A549 (cell line): ENCODE measurements around the gene IGSF3. TPM values are rescaled to one million over a fixed set of nuclear protein-coding genes. Genes with fewer than 3 reads are reported as not detected.

Experiments
- ATAC-seq, 2 experiments: fragments of 200-7000 bp in 1 of 2; fragments of >200 bp in 1 of 2; cut with Nextera tagmentation in 1 of 2; cut with Tn5 transposase in 1 of 2; 3 replicates each; pipeline versions ENCODE4 v1.8.0 to v1.9.1; 2018 to 2020; ENCODE audit warnings: mild to moderate bottlenecking in 1 of 2, moderate library complexity in 1 of 2
- CTCF ChIA-PET: fragments of 300-600 bp; sonication (Branson Sonifier 250); formaldehyde crosslinking; extraction: SDS; loops from one replicate; lab custom pipeline; 2021; ENCODE audit warnings: antibody characterized with exemption, inconsistent platforms; lab: Yijun Ruan, JAX
- POLR2A ChIA-PET: fragments of 350-600 bp; formaldehyde crosslinking; extraction: SDS; loops from one replicate; lab custom pipeline; 2021; ENCODE audit warnings: antibody characterized with exemption, inconsistent platforms; lab: Yijun Ruan, JAX
- DNase-seq, 2 experiments: peaks; one replicate each; pipeline versions ENCODE4 v3.0.0 to v3.0.0-alpha.2; 2011 to 2016; ENCODE audit warnings: low read depth in 1 of 2, low spot score in 1 of 2
- FAIRE-seq: peaks from 2 replicates; lab custom pipeline; 2011; peaks lifted over from hg19 to GRCh38; lab: Jason Lieb, UNC
- H3K27ac ChIP-seq, 2 experiments: fragments of >200 bp; sonication (Bioruptor Twin); formaldehyde crosslinking; 3 replicates each; pipeline ENCODE4 v1.5.1; 2016 to 2017
- H3K4me1 ChIP-seq: fragments of >200 bp; sonication (Bioruptor Twin); formaldehyde crosslinking; 3 replicates; pipeline ENCODE4 v1.6.1; 2016
- H3K4me2 ChIP-seq: fragments of >200 bp; sonication (Bioruptor Twin); formaldehyde crosslinking; 3 replicates; pipeline ENCODE4 v1.6.1; 2016
- H3K4me3 ChIP-seq: fragments of >200 bp; sonication (Bioruptor Twin); formaldehyde crosslinking; 3 replicates; pipeline ENCODE4 v1.5.1; 2016
- H3K9me3 ChIP-seq: fragments of >200 bp; sonication (Bioruptor Twin); formaldehyde crosslinking; 3 replicates; pipeline ENCODE4 v1.6.1; 2016
- CBX2 ChIP-seq: fragments of 200-600 bp; sonication (generic); IDR thresholded peaks from 2 replicates; pipeline ENCODE4 v1.6.1; 2016; ENCODE audit warnings: low read depth, mild to moderate bottlenecking, borderline replicate concordance
- CHD4 ChIP-seq: fragments of 200-600 bp; sonication (generic); IDR thresholded peaks from 2 replicates; pipeline ENCODE4 v1.6.1; 2016; ENCODE audit warnings: antibody characterized with exemption, mild to moderate bottlenecking, borderline replicate concordance
- ESRRA ChIP-seq: fragments of 150-350 bp; IDR thresholded peaks from 2 replicates; pipeline ENCODE4 v1.6.1; 2014; ENCODE audit warnings: mild to moderate bottlenecking, low read length, borderline replicate concordance
- FOXS1 ChIP-seq: fragments of 250-450 bp; sonication (Bioruptor Pico); IDR thresholded peaks from 2 replicates; pipeline ENCODE4 v1.5.0; 2020; ENCODE audit warnings: mild to moderate bottlenecking, moderate library complexity
- HOXB13 ChIP-seq: fragments of 250-450 bp; sonication (Bioruptor Pico); IDR thresholded peaks from 2 replicates; pipeline ENCODE4 v1.5.0; 2020; ENCODE audit warnings: low read depth, mild to moderate bottlenecking, moderate library complexity
- HOXB5 ChIP-seq: fragments of 250-450 bp; sonication (Bioruptor Pico); IDR thresholded peaks from 2 replicates; pipeline ENCODE4 v1.5.0; 2020; ENCODE audit warnings: mild to moderate bottlenecking, moderate library complexity
- JUN ChIP-seq, 2 experiments: fragments of >200 bp; sonication (Bioruptor Twin); formaldehyde crosslinking; IDR thresholded peaks; 2 replicates in 1 of 2; 3 replicates in 1 of 2; pipeline ENCODE4 v1.6.1; 2016 to 2017
- KDM1A ChIP-seq: fragments of 200-600 bp; sonication (generic); IDR thresholded peaks from 2 replicates; pipeline ENCODE4 v1.6.1; 2016; ENCODE audit warnings: low read depth, mild to moderate bottlenecking
- KDM5A ChIP-seq: fragments of 200-600 bp; sonication (generic); IDR thresholded peaks from 2 replicates; pipeline ENCODE4 v1.6.1; 2016; ENCODE audit warnings: antibody characterized with exemption, mild to moderate bottlenecking
- MAZ ChIP-seq: fragments of 150-350 bp; IDR thresholded peaks from 2 replicates; pipeline ENCODE4 v1.6.1; 2014; ENCODE audit warnings: antibody characterized with exemption, low read depth, low read length, borderline replicate concordance
- MYC ChIP-seq: IDR thresholded peaks from 2 replicates; pipeline ENCODE4 v1.6.1; 2012; ENCODE audit warnings: mild to moderate bottlenecking, inconsistent platforms, low read length, improper control_type of control experiment, borderline replicate concordance
- PHF8 ChIP-seq: fragments of 200-600 bp; sonication (generic); IDR thresholded peaks from 2 replicates; pipeline ENCODE4 v1.6.1; 2016; ENCODE audit warnings: low read depth, mild to moderate bottlenecking, antibody characterized with exemption, moderate library complexity, borderline replicate concordance
- POLR2A ChIP-seq: IDR thresholded peaks from 2 replicates; pipeline ENCODE4 v1.6.1; 2012; ENCODE audit warnings: mild to moderate bottlenecking, low read length
- RARB ChIP-seq: fragments of 250-450 bp; sonication (Bioruptor Pico); IDR thresholded peaks from 2 replicates; pipeline ENCODE4 v1.8.0; 2021; ENCODE audit warnings: mild to moderate bottlenecking, moderate library complexity
- RCOR1 ChIP-seq: fragments of 150-350 bp; IDR thresholded peaks from 2 replicates; pipeline ENCODE4 v1.6.1; 2014; ENCODE audit warnings: antibody characterized with exemption, low read length, low read depth
- ZC3H11A ChIP-seq: fragments of 450-650 bp; IDR thresholded peaks from 2 replicates; pipeline ENCODE4 v1.6.1; 2014; ENCODE audit warnings: antibody characterized with exemption, mild to moderate bottlenecking
- WGBS: methylation state at CpG from one replicate; pipeline ENCODE4 v1.1.6; 2017; ENCODE audit errors: missing lambda C conversion rate; 5-methylcytosine and 5-hydroxymethylcytosine counted together
- polyA minus RNA-seq: library from RNA; depleted of rRNA, polyadenylated mRNA; stranded (reverse); fragments of >200 nt; gene quantifications from 2 replicates; pipeline ENCODE4 v1.2.3, GENCODE V29; 2011; rRNA and poly(A)+ RNA removed
- polyA plus RNA-seq, 4 experiments: library from polyadenylated mRNA; depleted of rRNA in 3 of 4; stranded (reverse); fragments of >200 nt; fragmentation: RNase III in 1 of 4; extraction: RNeasy Plus Mini Kit Qiagen cat#74134 plus additional on column Dnase treatment in 1 of 4; gene quantifications; 2 replicates in 3 of 4; 3 replicates in 1 of 4; pipeline ENCODE4 v1.2.3, GENCODE V29; 2011 to 2017
- TF ChIP-seq, protein P1 (sequence below): IDR thresholded peaks from 2 replicates; pipeline ENCODE4 v1.6.1; 2012
- TF ChIP-seq, protein P2 (sequence below): fragments of >200 bp; sonication (Bioruptor Twin); formaldehyde crosslinking; IDR thresholded peaks from 3 replicates; pipeline ENCODE4 v1.6.1; 2016
- TF ChIP-seq, protein P3 (sequence below): IDR thresholded peaks from 2 replicates; pipeline ENCODE4 v1.6.1; 2012; ENCODE audit warnings: low read depth, borderline replicate concordance
- TF ChIP-seq, protein P4 (sequence below): IDR thresholded peaks from 2 replicates; pipeline ENCODE4 v1.6.1; 2012
- TF ChIP-seq, protein P5 (sequence below): fragments of >200 bp; sonication (Bioruptor Twin); formaldehyde crosslinking; IDR thresholded peaks from 3 replicates; pipeline ENCODE4 v1.5.1; 2016

IGSF3 gene
- polyA plus RNA-seq (2011; rRNA removed) (21.9 and 24.7 TPM in 2 replicates), polyA plus RNA-seq (2017; fragmentation: RNase III; extraction: RNeasy Plus Mini Kit Qiagen cat#74134 plus additional on column Dnase treatment) (15.9 to 18.5 TPM (median 17.4 TPM) in 3 replicates), polyA minus RNA-seq (42.8 and 49.7 TPM in 2 replicates)
- 11.9 and 14.3 TPM in 2 replicates for polyA plus RNA-seq (2012; cell fraction: cytosol; rRNA removed)
- polyA plus RNA-seq (2012; cell fraction: nucleus; rRNA removed) = 24.8 and 31.2 TPM in 2 replicates

DNA sequence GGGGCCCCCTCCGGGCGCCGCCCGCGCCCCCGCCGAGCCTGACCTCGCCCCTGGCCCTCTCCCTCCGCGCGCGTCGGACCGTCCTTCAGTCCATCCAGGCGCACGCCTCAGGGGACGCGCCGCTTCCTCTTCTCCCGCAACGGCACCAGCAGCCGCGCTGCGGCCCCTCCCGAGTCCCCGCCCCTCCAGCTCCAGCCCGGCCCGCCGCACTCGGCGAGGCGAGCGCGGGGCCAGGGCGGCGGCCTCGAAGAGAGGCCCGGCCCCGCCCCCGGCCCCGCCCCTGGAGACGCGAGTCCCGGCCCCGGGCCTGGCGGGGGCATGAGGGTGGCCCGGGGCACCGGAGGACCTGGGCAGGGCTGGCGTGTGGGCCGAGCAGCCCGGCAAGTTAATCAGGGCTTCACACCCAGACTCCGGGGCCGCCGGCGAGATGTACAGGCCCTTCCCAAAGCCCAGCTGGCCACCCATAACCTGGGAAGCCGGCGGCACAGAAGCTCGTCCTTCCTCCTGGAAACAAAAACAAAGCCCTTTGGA is at the start of gene IGSF3:
TSS of gene IGSF3 (minus strand) at position 159 of the 531 bp plus-strand sequence. CDS start 1,407 bp downstream, outside the sequence.
- peak within 1 kb of the TSS; percentile 94 for H3K4me2 ChIP-seq
- peaks cover 7% of the 10 kb centered on the region; the same call in 1 of the 3 replicates for H3K4me1 ChIP-seq
- peak within 1 kb of the TSS; percentile 79 for H3K4me3 ChIP-seq
- no peaks in the 10 kb centered on the region for H3K9me3 ChIP-seq
- FAIRE-seq (no peak), DNase-seq (peak; percentile 53 to 59), ATAC-seq (peak; percentile 95)
- CTCF ChIA-PET = interaction anchor here (1.3 kb wide), 1 partner anchor 57 kb away, joined by 3 read pairs; no protein-coding TSS in a partner anchor
- WGBS = 0% methylated on average over 5 of the region's 58 CpGs
- peak within 1 kb of the TSS; percentile 73 to 99 for H3K27ac ChIP-seq
- peak; percentile 58; the same call in 1 of the 2 replicates for TF ChIP-seq PHF8
- TF ChIP-seq ESRRA = no peak
- TF ChIP-seq HOXB13 (CRISPR knock-in tag) = no peak
- TF ChIP-seq JUN (IDR thresholded peaks at IDR 0.05) = peak in 1 of 2 experiments; percentile 49; a peak in 1 of 5 replicates
- TF ChIP-seq POLR2A = peak; percentile 42; the same call in 1 of the 2 replicates
- TF ChIP-seq, protein P1, sequence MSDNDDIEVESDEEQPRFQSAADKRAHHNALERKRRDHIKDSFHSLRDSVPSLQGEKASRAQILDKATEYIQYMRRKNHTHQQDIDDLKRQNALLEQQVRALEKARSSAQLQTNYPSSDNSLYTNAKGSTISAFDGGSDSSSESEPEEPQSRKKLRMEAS = 0 out of 2 replicates have a peak, but pooled peaks have one; percentile 13
- TF ChIP-seq, protein P2, sequence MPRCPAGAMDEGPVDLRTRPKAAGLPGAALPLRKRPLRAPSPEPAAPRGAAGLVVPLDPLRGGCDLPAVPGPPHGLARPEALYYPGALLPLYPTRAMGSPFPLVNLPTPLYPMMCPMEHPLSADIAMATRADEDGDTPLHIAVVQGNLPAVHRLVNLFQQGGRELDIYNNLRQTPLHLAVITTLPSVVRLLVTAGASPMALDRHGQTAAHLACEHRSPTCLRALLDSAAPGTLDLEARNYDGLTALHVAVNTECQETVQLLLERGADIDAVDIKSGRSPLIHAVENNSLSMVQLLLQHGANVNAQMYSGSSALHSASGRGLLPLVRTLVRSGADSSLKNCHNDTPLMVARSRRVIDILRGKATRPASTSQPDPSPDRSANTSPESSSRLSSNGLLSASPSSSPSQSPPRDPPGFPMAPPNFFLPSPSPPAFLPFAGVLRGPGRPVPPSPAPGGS = 0 out of 3 replicates have a peak, but pooled peaks have one; percentile 45
- POLR2A ChIA-PET = interaction anchor here (0.6 to 1.5 kb wide), 3 partner anchors 11 to 1156 kb away, joined by 3 to 5 read pairs (median 3); no protein-coding TSS in a partner anchor

DNA sequence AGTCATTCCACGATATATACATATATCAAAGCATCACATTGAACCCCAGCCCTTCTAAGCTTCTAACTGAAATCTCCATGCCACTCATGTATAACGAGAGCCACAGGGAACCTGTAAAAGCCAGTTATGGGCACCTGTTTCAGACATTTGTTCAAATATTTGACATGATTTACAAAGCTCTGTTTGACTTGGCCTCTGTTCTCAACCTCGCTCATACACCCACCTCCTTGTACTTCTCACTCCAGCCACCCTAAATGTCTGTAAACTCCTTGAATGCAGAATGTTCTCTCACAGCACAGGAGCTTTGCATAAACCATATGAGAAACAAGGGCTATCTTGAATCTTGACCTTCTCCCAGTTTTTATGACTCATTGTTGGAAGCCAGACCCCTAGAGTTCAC is 49.8 kb upstream of the IGSF3 start:
- ATAC-seq = no peak
- no peak for DNase-seq
- H3K27ac ChIP-seq = no peak overlapping the region
- H3K4me1 ChIP-seq = no peaks in the 10 kb centered on the region
- H3K4me2 ChIP-seq = no peak overlapping the region
- FAIRE-seq = no peak
- no peak for TF ChIP-seq CHD4
- TF ChIP-seq MAZ = no peak
- no peak for TF ChIP-seq HOXB5 (CRISPR knock-in tag)
- no peak for TF ChIP-seq KDM5A
- WGBS = 20% methylated on average over 3 of the region's 3 CpGs
- no peak overlapping the region for H3K4me3 ChIP-seq
- ChIA-PET POLR2A (no interaction called here), CTCF (no interaction called here)
- no peaks in the 10 kb centered on the region; the same call in 2 of the 3 replicates for H3K9me3 ChIP-seq

DNA sequence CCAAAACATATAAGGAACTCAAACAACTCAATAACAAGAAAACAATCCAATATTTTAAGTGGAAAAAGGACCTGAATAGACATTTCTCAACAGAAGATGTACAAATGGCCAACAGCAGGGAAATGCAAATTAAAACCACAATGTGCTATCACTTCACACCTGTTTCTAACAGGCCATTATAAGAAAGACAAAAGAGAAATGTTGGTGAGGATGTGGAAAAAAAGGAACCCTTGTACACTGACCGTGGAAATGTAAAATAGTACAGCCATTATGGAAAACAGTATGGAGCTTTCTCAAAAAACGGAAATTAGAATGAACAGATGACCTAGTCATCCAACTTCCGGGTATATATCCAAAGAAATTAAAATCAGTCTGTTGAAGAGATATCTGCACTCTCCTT is 48.9 kb upstream of the IGSF3 start:
- ChIA-PET CTCF (no interaction called here), POLR2A (no interaction called here)
- Histone ChIP-seq H3K4me3 (no peak overlapping the region), H3K4me2 (no peak overlapping the region), H3K9me3 (no peaks in the 10 kb centered on the region; the same call in 2 of the 3 replicates), H3K4me1 (peaks cover 2% of the 10 kb centered on the region; the same call in 2 of the 3 replicates), H3K27ac (no peak overlapping the region)
- TF ChIP-seq POLR2A (no peak), KDM1A (no peak), CBX2 (no peak), ZC3H11A (no peak), FOXS1 (no peak), RARB (CRISPR knock-in tag) (no peak), HOXB13 (CRISPR knock-in tag) (no peak), RCOR1 (no peak), MYC (no peak)
- TF ChIP-seq, protein P3, sequence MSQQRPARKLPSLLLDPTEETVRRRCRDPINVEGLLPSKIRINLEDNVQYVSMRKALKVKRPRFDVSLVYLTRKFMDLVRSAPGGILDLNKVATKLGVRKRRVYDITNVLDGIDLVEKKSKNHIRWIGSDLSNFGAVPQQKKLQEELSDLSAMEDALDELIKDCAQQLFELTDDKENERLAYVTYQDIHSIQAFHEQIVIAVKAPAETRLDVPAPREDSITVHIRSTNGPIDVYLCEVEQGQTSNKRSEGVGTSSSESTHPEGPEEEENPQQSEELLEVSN = no peak
- TF ChIP-seq, protein P4, sequence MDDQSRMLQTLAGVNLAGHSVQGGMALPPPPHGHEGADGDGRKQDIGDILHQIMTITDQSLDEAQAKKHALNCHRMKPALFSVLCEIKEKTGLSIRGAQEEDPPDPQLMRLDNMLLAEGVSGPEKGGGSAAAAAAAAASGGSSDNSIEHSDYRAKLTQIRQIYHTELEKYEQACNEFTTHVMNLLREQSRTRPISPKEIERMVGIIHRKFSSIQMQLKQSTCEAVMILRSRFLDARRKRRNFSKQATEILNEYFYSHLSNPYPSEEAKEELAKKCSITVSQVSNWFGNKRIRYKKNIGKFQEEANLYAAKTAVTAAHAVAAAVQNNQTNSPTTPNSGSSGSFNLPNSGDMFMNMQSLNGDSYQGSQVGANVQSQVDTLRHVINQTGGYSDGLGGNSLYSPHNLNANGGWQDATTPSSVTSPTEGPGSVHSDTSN = no peak
- TF ChIP-seq, protein P5, sequence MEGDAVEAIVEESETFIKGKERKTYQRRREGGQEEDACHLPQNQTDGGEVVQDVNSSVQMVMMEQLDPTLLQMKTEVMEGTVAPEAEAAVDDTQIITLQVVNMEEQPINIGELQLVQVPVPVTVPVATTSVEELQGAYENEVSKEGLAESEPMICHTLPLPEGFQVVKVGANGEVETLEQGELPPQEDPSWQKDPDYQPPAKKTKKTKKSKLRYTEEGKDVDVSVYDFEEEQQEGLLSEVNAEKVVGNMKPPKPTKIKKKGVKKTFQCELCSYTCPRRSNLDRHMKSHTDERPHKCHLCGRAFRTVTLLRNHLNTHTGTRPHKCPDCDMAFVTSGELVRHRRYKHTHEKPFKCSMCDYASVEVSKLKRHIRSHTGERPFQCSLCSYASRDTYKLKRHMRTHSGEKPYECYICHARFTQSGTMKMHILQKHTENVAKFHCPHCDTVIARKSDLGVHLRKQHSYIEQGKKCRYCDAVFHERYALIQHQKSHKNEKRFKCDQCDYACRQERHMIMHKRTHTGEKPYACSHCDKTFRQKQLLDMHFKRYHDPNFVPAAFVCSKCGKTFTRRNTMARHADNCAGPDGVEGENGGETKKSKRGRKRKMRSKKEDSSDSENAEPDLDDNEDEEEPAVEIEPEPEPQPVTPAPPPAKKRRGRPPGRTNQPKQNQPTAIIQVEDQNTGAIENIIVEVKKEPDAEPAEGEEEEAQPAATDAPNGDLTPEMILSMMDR = no peak
- WGBS = 31% methylated on average over 3 of the region's 3 CpGs
- FAIRE-seq (no peak), DNase-seq (no peak), ATAC-seq (no peak)
